CD4-positive, alpha-beta T cell (primary cell): ENCODE results near the gene ADAT3. TPM values are rescaled to one million over a fixed set of nuclear protein-coding genes. Genes with fewer than 3 reads are reported as not detected.
"Not testable (repeated sequence)": the region's sequence is repeated elsewhere in the genome, so short reads cannot be mapped to it uniquely, and the experiment has no call there.

Experiments used
- ATAC-seq: fragments of 200-7000 bp; cut with Tn5 transposase; one replicate; pipeline ENCODE4 v1.10.0; 2022; ENCODE audit warnings: mild to moderate bottlenecking; ENCODE audit not compliant: poor library complexity
- CTCF ChIA-PET: fragments of 350-600 bp; sonication (Branson Sonifier 250); formaldehyde crosslinking; loops from one replicate; lab custom pipeline; 2021; ENCODE audit warnings: antibody characterized with exemption, inconsistent platforms; lab: Charles Lee
- POLR2A ChIA-PET: fragments of 350-600 bp; sonication (Branson Sonifier 250); formaldehyde crosslinking; loops from one replicate; lab custom pipeline; 2021; ENCODE audit warnings: antibody characterized with exemption, inconsistent platforms; lab: Charles Lee
- DNase-seq, 14 experiments: peaks; one replicate each; pipeline ENCODE4 v3.0.0-alpha.2; 2013 to 2020; ENCODE audit warnings: mixed read lengths in 2 of 14
- H3K27ac ChIP-seq, 2 donors: one replicate each; pipeline versions ENCODE4 v1.5.1 to v1.7.0; 2013; ENCODE audit warnings: low read length in 2 of 2, low read depth in 1 of 2, mild to moderate bottlenecking in 1 of 2
- H3K27me3 ChIP-seq, 2 experiments: 1 replicate in 1 of 2; 2 replicates in 1 of 2; pipeline versions ENCODE4 v1.6.1 to v1.7.0; 2013; ENCODE audit warnings: low read length in 2 of 2, control low read depth in 1 of 2, mild to moderate bottlenecking in 1 of 2, moderate library complexity in 1 of 2; ENCODE audit not compliant: insufficient read depth in 2 of 2, control insufficient read depth in 1 of 2
- H3K36me3 ChIP-seq: one replicate; pipeline ENCODE4 v1.6.1; 2013; ENCODE audit warnings: low read length, control low read depth; ENCODE audit not compliant: insufficient read depth
- H3K4me1 ChIP-seq: one replicate; pipeline ENCODE4 v1.6.1; 2013; ENCODE audit warnings: low read length, control low read depth; ENCODE audit not compliant: insufficient read depth
- H3K4me3 ChIP-seq: one replicate; pipeline ENCODE4 v1.5.1; 2013; ENCODE audit warnings: mild to moderate bottlenecking, low read length, moderate library complexity
- H3K9me3 ChIP-seq, 2 experiments: 1 replicate in 1 of 2; 2 replicates in 1 of 2; pipeline versions ENCODE4 v1.6.1 to v1.7.0; 2013; ENCODE audit warnings: low read length in 2 of 2, mild to moderate bottlenecking in 2 of 2, control low read depth in 1 of 2, moderate library complexity in 1 of 2; ENCODE audit not compliant: control insufficient read depth in 1 of 2, insufficient read depth in 1 of 2
- H3K27ac Mint-ChIP-seq: one replicate; pipeline ENCODE4 v1.8.0; 2020; ENCODE audit warnings: mixed read lengths
- H3K27me3 Mint-ChIP-seq: one replicate; pipeline ENCODE4 v1.8.0; 2021; ENCODE audit warnings: mixed read lengths
- H3K36me3 Mint-ChIP-seq: one replicate; pipeline ENCODE4 v1.8.0; 2021; ENCODE audit warnings: low read depth, mixed read lengths
- H3K4me1 Mint-ChIP-seq: one replicate; pipeline ENCODE4 v1.8.0; 2021; ENCODE audit warnings: low read depth, mixed read lengths
- H3K4me3 Mint-ChIP-seq: one replicate; pipeline ENCODE4 v1.8.0; 2020; ENCODE audit warnings: mild to moderate bottlenecking, mixed read lengths
- H3K9me3 Mint-ChIP-seq: one replicate; pipeline ENCODE4 v1.8.0; 2020; ENCODE audit warnings: mixed read lengths
- CTCF ChIP-seq: fragments of 200-600 bp; IDR thresholded peaks from one replicate; pipeline ENCODE4 v1.8.0; 2022; ENCODE audit warnings: antibody characterized with exemption, mild to moderate bottlenecking
- intact Hi-C, 2 experiments: fragments of 100-400 bp; cut with DNase I in 1 of 2; cut with micrococcal nuclease in 1 of 2; formaldehyde crosslinking; loops; one replicate each; pipeline versions ENCODE4 v1.15.1 to v1.9.0; 2023 to 2025; cut with DNase I, micrococcal nuclease
- total RNA-seq, 174 experiments: library from RNA in 2 of 174; stranded (reverse) in 2 of 174; gene quantifications; one replicate each; pipeline ENCODE4 v1.2.3 and lab custom pipeline; 2021 to 2026

ADAT3 gene
- total RNA-seq, 2 experiments from 2014 or later = 7.9 to 8.2 TPM

- TF ChIP-seq CTCF = no peak
- Histone ChIP-seq H3K9me3 (no peaks in the 10 kb centered on the region), H3K27ac (peak overlapping the region; percentile 2 to 93), H3K27me3 (no peaks in the 10 kb centered on the region), H3K4me1 (peaks cover 38% of the 10 kb centered on the region), H3K4me3 (peak overlapping the region; percentile 98), H3K36me3 (peaks cover 28% of the 10 kb centered on the region)
- Mint-ChIP-seq H3K36me3 (peaks cover 32% of the 10 kb centered on the region), H3K4me1 (peaks cover 20% of the 10 kb centered on the region), H3K27ac (peak overlapping the region; percentile 91), H3K27me3 (no peaks in the 10 kb centered on the region), H3K4me3 (peak overlapping the region; percentile 91), H3K9me3 (no peaks in the 10 kb centered on the region)
- intact Hi-C loops = loop anchor here (1.0 to 2.0 kb wide), 3 partner anchors 8 to 30 kb away; partner anchors contain the start of genes ADAT3 (in 1 of the 2) and SCAMP4 (in 1 of the 2)
- DNase-seq (peak in 5 of 14 experiments; percentile 26 to 76 (median 68)), ATAC-seq (peak; percentile 58)
- CTCF ChIA-PET = interaction anchor here (0.8 to 2.7 kb wide), 4 partner anchors 10 to 56 kb away, joined by 3 to 23 read pairs (median 3); partner anchors contain the start of genes ADAT3 and SCAMP4
- POLR2A ChIA-PET = interaction anchor here (0.6 to 3.4 kb wide), 10 partner anchors 9 to 1103 kb away, joined by 3 to 41 read pairs (median 4); partner anchors contain the start of genes ADAT3, SCAMP4 and TLE6
These were observed 30.5 kb upstream of the ADAT3 start for GRCh38 chr19:1874554-1875185.

DNA sequence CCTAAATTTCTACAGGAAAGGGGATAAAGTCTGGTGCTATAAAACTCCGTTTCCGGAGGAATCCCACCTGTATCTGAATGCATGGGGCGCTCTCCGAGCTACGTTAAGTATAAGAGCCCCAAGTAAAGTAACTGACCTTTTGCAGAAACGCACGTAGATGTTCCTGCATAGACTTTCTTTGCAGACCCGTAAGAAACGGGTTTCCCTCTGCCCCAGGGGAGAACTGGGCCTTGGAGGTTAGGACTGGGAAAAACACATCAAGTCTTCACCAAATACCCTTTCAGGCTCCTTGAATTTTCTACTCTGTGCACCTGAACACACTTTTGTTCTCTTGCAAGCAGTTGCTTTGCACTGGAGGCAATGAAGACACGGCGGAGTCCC, 29.9 kb upstream of the ADAT3 start:
- H3K27me3 Mint-ChIP-seq = not testable (repeated sequence)
- POLR2A ChIA-PET = interaction anchor here (0.6 to 3.4 kb wide), 10 partner anchors 9 to 1102 kb away, joined by 3 to 41 read pairs (median 4); partner anchors contain the start of genes ADAT3, SCAMP4 and TLE6
- DNase-seq = peak in 2 of 14 experiments; percentile 6 to 31

GRCh38 chr19:1875646-1876495, 29.3 kb upstream of the ADAT3 start:
- ATAC-seq = peak; percentile 83
- Histone ChIP-seq H3K27me3 (no peaks in the 10 kb centered on the region), H3K36me3 (peaks cover 34% of the 10 kb centered on the region), H3K4me1 (peaks cover 47% of the 10 kb centered on the region), H3K27ac (peak overlapping the region; percentile 90 to 93), H3K4me3 (peak overlapping the region; percentile 98), H3K9me3 (no peaks in the 10 kb centered on the region)
- intact Hi-C loops = loop anchor here (1.0 to 2.0 kb wide), 3 partner anchors 9 to 29 kb away; partner anchors contain the start of genes ABHD17A (in 1 of the 2), ADAT3 (in 1 of the 2) and SCAMP4 (in 1 of the 2)
- TF ChIP-seq CTCF = no peak
- H3K4me1 Mint-ChIP-seq = peaks cover 20% of the 10 kb centered on the region
- peak overlapping the region; percentile 91 for H3K27ac Mint-ChIP-seq
- no peaks in the 10 kb centered on the region for H3K9me3 Mint-ChIP-seq
- H3K4me3 Mint-ChIP-seq = peak overlapping the region; percentile 91
- H3K36me3 Mint-ChIP-seq = peaks cover 31% of the 10 kb centered on the region
- ChIA-PET CTCF (interaction anchor here (1.5 to 2.7 kb wide), 4 partner anchors 11 to 27 kb away, joined by 3 to 23 read pairs (median 4); no protein-coding TSS in a partner anchor), POLR2A (interaction anchor here (0.7 to 3.4 kb wide), 18 partner anchors 8 to 209 kb away, joined by 3 to 41 read pairs (median 6); partner anchors contain the start of gene ABHD17A)
- peak; percentile 74 to 95 (median 83) for DNase-seq
- H3K27me3 Mint-ChIP-seq = no peaks in the 10 kb centered on the region

More for the DNA sequence above, 29.9 kb upstream of the ADAT3 start:
- H3K36me3 ChIP-seq = peaks cover 33% of the 10 kb centered on the region
- peak overlapping the region; percentile 90 to 93 for H3K27ac ChIP-seq
- peaks cover 20% of the 10 kb centered on the region for H3K4me1 Mint-ChIP-seq
- intact Hi-C loops = loop anchor here (1.0 to 2.0 kb wide), 2 partner anchors 11 to 30 kb away; partner anchors contain the start of genes ADAT3 (in 1 of the 2) and SCAMP4 (in 1 of the 2)
- H3K9me3 Mint-ChIP-seq, ATAC-seq, H3K27me3 ChIP-seq, H3K9me3 ChIP-seq: not testable (repeated sequence)
- H3K4me3 Mint-ChIP-seq = peak overlapping the region; percentile 91
- H3K27ac Mint-ChIP-seq = peak overlapping the region; percentile 91
- H3K36me3 Mint-ChIP-seq = peaks cover 31% of the 10 kb centered on the region
- CTCF ChIA-PET = interaction anchor here (1.0 to 2.7 kb wide), 3 partner anchors 11 to 55 kb away, joined by 3 to 23 read pairs (median 3); no protein-coding TSS in a partner anchor
- peak overlapping the region; percentile 98 for H3K4me3 ChIP-seq
- H3K4me1 ChIP-seq = peaks cover 41% of the 10 kb centered on the region

GRCh38 chr19:1876496-1877279, 28.5 kb upstream of the ADAT3 start:
- H3K27me3 Mint-ChIP-seq, H3K9me3 Mint-ChIP-seq, H3K9me3 ChIP-seq, H3K27me3 ChIP-seq: not testable (repeated sequence)
- Mint-ChIP-seq H3K4me1 (peaks cover 20% of the 10 kb centered on the region), H3K36me3 (peaks cover 31% of the 10 kb centered on the region), H3K27ac (peak overlapping the region; percentile 91), H3K4me3 (peak overlapping the region; percentile 91)
- DNase-seq (peak in 1 of 14 experiments; percentile 22), ATAC-seq (peak; percentile 5)
- ChIA-PET CTCF (interaction anchor here (1.6 to 2.7 kb wide), 3 partner anchors 12 to 27 kb away, joined by 4 to 23 read pairs (median 5); no protein-coding TSS in a partner anchor), POLR2A (interaction anchor here (0.7 to 3.4 kb wide), 13 partner anchors 8 to 175 kb away, joined by 3 to 41 read pairs (median 6); partner anchors contain the start of gene ABHD17A)
- H3K4me3 ChIP-seq = peak overlapping the region; percentile 98
- intact Hi-C loops = loop anchor here in 1 of 2 experiments (1.0 kb wide), 1 partner anchor 9 kb away; the partner anchor contains the start of gene ABHD17A
- peaks cover 28% of the 10 kb centered on the region for H3K36me3 ChIP-seq
- peaks cover 45% of the 10 kb centered on the region for H3K4me1 ChIP-seq
- peak overlapping the region; percentile 90 to 93 for H3K27ac ChIP-seq
